Activated T-cell treated with anti-CD3 and anti-CD28 coated beads, Interleukin-2, amount 50 U/mL, for 1 hour (primary cell): Measurements from ENCODE around the gene WNT10A.
A peak's percentile ranks its signal among the peaks of the same experiment; 100 is the strongest.

ENCODE experiments used
- DNase-seq: peaks from one replicate; pipeline ENCODE4 v3.0.0-alpha.2; 2020

WNT10A gene

DNA sequence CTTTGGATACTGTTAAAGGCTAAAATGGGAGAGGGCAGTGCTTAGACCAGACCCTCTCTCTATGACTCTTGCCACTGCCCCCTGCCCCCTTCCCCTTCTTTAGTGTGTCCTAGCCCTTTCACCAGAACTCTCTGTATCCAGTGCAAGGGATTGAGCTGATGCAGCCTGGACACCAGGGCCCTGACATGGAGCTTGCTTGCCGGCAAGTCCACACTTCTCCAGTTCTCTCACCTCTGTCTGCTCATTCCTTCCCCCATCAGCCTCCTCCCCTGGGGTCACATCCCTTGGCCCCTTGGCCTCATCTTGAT, 22.6 kb upstream of the WNT10A start:
- DNase-seq, result no peak

- no peak for DNase-seq
Measured at GRCh38 chr2:218858671-218859555, 21.7 kb upstream of the WNT10A start.

GRCh38 chr2:218859556-218859987, 21.1 kb upstream of the WNT10A start, which contains the start of gene WNT6:
TSS of gene WNT6 (plus strand) at chr2:218859805. CDS start at chr2:218860038, 233 bp downstream.
- DNase-seq, result no peak

DNA sequence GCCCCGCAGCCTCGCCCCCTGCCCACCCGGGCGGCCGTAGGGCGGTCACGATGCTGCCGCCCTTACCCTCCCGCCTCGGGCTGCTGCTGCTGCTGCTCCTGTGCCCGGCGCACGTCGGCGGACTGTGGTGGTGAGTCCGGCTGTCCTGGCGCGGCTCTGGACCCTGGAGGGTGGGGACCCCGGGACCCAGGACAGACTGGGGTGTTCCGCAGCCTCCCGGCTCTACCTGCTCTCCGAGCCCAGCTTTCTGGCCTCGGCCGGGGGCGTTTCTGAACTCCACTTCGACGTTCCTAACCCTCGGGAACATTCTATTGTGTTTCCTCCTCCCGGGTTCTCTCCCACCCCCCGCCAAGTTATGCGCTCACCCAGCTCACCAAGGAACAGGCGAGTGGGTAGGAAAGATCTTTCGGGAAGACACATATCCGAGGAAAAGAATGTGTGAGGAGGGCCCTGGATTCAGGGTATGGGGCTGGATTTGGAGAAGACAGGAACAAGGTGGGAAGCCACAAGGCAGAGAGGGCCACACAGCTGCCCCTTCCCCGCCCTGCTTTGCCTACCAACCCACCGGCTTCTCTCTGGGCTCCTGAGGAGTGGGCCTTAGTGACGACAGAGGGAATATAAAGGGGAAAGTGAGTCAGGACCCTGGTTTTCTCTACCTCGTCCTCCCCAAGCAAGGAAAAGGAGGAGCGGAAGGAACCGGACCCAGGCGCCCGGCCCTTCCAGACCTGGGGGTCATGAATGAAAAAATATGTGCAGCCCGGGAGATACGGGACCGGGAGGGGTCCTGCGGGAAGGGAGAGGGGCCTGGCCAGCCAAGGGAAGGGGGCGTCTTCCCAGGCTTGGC, 20.4 kb upstream of the WNT10A start:
- DNase-seq, result no peak

- DNase-seq, result no peak
Measured at GRCh38 chr2:218860950-218861381, 19.7 kb upstream of the WNT10A start.

DNA sequence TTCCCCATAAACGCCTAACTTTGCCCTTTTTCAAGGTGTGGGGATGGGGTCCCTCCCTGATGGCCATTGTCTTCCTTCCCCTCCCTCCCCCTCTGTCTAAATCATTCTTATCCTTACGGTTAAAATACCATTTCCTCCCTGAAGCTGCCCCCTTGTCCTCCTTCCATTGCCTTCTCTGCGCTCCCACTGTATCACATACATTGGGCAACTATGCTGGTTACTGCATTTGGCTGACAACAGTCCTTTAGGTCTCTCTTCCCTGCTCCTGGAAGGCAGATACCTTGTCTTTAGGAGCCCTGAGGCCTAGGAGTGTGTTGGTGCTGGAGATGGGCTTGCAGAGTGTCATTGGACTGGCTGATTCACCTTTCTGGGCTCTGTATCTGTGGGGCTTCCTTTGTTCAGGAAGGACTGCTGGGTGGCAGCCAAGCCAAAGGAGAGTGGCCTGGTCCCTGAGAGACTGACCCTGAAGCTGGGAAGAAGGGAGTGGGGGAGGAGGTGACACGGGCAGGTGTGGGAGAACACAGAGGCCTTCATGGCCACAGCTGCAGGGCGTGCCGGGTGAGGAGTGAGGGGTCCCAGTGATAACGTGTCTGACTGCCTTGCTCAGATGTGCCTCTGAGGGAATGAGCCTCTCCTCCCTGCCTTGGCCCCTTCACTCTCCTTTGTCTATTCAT, 18.9 kb upstream of the WNT10A start:
- DNase-seq, result no peak

GRCh38 chr2:218863021-218863520, 17.6 kb upstream of the WNT10A start:
- no peak for DNase-seq

- no peak for DNase-seq
Measured at GRCh38 chr2:218865396-218865795, 15.3 kb upstream of the WNT10A start.

DNA sequence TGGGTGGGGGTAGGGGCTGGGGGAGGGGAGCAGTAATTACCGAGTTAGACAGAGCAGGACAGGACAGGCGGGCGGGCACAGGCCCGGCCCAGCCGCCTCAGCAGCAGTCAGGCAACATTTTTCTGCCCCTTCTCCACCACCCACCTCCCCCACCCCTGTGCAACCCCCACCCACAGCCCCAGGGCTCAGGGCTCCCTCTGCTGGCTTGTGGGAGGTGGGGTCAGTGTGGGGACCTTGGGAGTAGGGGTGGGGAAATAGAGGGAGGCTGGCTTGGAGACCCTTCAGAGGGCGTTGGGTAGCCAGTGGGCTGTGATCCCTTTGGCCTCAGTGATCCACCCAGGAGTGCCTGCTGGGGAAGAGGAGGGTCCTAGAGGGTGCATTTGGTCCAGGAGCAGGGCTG, 14.7 kb upstream of the WNT10A start:
- no peak for DNase-seq

- DNase-seq, result no peak
Measured at GRCh38 chr2:218867900-218868299, 12.8 kb upstream of the WNT10A start.

GRCh38 chr2:218869064-218869463, 11.6 kb upstream of the WNT10A start:
- DNase-seq, result no peak

DNA sequence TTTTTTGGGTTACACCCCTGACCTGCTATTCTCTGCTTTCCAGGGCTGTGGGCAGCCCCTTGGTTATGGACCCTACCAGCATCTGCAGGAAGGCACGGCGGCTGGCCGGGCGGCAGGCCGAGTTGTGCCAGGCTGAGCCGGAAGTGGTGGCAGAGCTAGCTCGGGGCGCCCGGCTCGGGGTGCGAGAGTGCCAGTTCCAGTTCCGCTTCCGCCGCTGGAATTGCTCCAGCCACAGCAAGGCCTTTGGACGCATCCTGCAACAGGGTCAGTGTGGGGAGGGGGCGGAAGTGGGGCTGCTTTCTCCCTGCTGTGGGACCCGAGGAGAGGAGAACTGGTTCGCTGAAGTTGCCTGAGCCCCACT, 9.7 kb upstream of the WNT10A start:
- no peak for DNase-seq

- DNase-seq, result no peak
Measured at GRCh38 chr2:218871345-218872302, 9.0 kb upstream of the WNT10A start.

GRCh38 chr2:218872645-218873358, 7.8 kb upstream of the WNT10A start:
- no peak for DNase-seq

GRCh38 chr2:218873359-218874194, 7.1 kb upstream of the WNT10A start:
- no peak for DNase-seq

- no peak for DNase-seq
Measured at GRCh38 chr2:218875692-218876246, 4.9 kb upstream of the WNT10A start.

DNA sequence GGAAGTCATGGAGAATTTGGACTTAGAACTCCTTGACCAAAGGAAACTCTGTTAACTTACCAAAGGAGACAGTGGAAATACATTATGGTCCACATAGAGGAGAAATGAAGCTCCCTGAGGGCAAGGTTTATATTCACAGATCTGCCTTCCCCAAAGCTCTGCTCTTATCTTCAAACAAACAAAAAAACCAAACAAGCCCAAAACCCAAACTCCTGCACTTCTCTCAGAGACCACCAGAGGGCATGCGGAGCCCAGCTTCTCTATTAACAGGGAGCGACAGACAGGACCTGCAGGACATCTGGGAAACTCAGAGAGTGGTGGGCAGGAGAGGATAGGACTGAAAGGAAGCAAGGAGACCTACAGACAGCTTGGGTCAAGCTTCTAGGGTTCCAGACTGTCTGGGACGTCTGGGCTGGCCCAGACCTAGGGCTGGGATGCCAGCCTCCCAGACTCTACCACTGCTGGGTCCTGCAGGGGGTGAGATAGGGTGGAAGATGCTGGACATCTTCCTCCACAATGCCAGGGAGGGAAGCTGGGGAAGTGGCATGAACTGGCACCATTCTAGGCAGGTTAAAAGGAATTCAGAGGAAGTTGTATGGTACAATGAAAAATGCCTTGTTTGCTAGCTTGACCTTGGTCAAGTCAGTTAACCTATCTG, 4.0 kb upstream of the WNT10A start:
- DNase-seq, result peak; percentile 80

DNA sequence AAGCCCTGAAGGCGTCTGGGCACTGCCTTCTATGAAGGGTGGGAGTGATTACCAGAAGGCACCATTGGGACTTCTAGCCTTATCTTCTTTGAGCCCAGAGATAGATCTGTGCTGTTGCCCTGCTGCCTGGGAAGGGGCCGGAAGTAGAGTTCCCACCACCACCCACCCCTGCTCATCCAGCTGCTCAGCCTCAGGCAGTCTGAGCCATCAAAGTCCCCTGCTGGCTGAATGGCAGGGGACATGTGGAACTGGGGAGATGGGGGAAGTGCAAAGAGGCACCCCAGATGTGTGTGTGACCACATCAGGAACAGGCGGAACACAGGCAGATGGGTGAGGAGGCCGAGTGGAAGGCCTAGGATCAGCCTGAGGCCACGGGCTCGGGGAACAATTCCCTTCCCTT, 3.3 kb upstream of the WNT10A start:
- no peak for DNase-seq

- DNase-seq, result no peak
Measured at GRCh38 chr2:218877891-218878290, 2.8 kb upstream of the WNT10A start.

GRCh38 chr2:218878486-218878885, 2.2 kb upstream of the WNT10A start:
- DNase-seq, result no peak
